Measurements from ENCODE around the gene SMOC2. TPM values are rescaled to one million over a fixed set of nuclear protein-coding genes. Genes with fewer than 3 reads are reported as not detected.

SMOC2 gene
- total RNA-seq, 6 experiments from 2014 or later, result 0.42 to 3.5 (median 1.2) TPM

DNA sequence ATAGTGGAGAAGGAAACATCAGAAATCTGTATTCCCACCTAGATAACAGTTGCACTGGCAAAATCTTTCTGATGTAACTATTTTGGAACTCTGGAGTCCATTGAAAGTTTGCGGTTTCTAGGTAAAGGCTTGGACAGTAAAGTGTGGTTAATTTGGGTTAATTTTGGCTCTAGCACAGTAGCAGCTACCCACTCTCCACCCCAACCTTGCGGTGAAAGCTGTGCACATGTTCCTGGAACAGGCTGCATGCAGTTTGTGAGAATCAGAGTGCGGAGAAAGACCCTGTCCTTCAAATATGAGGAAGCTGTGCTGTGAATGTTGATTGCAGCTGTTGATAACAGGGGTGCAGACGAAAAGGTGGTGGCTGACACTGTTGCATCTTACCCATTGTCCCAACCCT is 38.4 kb downstream of the SMOC2 start:
- WGBS (ENCODE audit: insufficient coverage, low coverage, low lambda C conversion rate, missing lambda C conversion rate), result 61% methylated on average over 4 of the region's 4 CpGs
- Histone ChIP-seq H3K27ac (no peak overlapping the region), H3K9me3 (no peaks in the 10 kb centered on the region), H3K27me3 (no peaks in the 10 kb centered on the region), H3K4me3 (no peak overlapping the region), H3K4me1 (no peaks in the 10 kb centered on the region), H3K36me3 (no peaks in the 10 kb centered on the region)
- intact Hi-C loops (cut with DNase I), result no loop called here
- no peak for ATAC-seq
- TF ChIP-seq POLR2A (IDR thresholded peaks at IDR 0.05), result no peak
- TF ChIP-seq, protein P1, sequence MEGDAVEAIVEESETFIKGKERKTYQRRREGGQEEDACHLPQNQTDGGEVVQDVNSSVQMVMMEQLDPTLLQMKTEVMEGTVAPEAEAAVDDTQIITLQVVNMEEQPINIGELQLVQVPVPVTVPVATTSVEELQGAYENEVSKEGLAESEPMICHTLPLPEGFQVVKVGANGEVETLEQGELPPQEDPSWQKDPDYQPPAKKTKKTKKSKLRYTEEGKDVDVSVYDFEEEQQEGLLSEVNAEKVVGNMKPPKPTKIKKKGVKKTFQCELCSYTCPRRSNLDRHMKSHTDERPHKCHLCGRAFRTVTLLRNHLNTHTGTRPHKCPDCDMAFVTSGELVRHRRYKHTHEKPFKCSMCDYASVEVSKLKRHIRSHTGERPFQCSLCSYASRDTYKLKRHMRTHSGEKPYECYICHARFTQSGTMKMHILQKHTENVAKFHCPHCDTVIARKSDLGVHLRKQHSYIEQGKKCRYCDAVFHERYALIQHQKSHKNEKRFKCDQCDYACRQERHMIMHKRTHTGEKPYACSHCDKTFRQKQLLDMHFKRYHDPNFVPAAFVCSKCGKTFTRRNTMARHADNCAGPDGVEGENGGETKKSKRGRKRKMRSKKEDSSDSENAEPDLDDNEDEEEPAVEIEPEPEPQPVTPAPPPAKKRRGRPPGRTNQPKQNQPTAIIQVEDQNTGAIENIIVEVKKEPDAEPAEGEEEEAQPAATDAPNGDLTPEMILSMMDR (IDR thresholded peaks at IDR 0.05), result no peak
- no peak for DNase-seq

DNA sequence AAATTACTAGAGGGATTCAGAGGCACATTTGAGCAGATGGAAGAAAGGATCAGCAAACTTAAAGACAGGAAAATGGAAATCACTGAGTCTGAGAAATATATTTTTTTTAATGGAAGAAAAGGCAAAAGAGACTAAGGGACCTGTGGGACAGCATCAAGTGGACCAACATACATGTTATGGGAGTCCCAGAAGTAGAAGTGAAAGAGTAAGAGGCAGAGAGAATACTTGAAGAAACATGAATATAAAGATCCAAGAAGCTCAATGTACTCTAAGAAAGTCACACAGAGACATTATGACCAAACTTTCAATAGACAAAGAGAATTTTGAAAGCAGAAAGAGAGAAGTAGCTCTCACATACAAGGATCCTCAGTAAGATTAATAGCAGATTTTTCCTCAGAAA is 39.5 kb downstream of the SMOC2 start:
- DNase-seq, result no peak
- H3K36me3 ChIP-seq, result no peaks in the 10 kb centered on the region
- no peak overlapping the region for H3K4me3 ChIP-seq
- H3K4me1 ChIP-seq, result no peaks in the 10 kb centered on the region
- TF ChIP-seq POLR2A (IDR thresholded peaks at IDR 0.05), result no peak
- TF ChIP-seq, protein P1 (IDR thresholded peaks at IDR 0.05), result no peak
- no peaks in the 10 kb centered on the region for H3K9me3 ChIP-seq
- no peak for ATAC-seq
- no peak overlapping the region for H3K27ac ChIP-seq
- intact Hi-C loops (cut with DNase I), result no loop called here
- H3K27me3 ChIP-seq, result no peaks in the 10 kb centered on the region

DNA sequence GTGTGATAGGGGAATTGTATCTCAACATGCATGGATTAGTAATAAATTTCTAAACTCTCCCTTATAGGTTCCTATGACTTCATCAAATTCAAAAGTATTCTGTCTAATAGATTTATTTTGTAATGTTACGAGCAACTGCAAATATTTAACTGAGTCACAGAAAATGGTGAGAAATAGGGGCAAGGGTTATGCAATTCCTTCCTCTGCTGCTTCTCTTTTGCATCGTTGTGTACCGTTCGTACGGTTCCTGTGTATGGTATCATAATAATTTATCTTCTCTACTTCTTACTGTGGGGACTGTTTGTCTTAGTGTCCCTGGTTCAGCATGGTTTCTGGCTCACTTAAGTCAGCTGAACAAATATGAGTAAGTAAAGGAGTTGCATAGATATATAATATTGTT is 44.8 kb downstream of the SMOC2 start:
- ATAC-seq (no peak), DNase-seq (no peak)
- Histone ChIP-seq H3K27me3 (no peaks in the 10 kb centered on the region), H3K36me3 (no peaks in the 10 kb centered on the region), H3K4me1 (no peaks in the 10 kb centered on the region), H3K9me3 (no peaks in the 10 kb centered on the region), H3K27ac (no peak overlapping the region), H3K4me3 (no peak overlapping the region)
- 27% methylated on average over 5 of the region's 5 CpGs for WGBS (ENCODE audit: insufficient coverage, low coverage, low lambda C conversion rate, missing lambda C conversion rate)
- TF ChIP-seq, protein P1 (IDR thresholded peaks at IDR 0.05), result no peak
- no peak for TF ChIP-seq POLR2A (IDR thresholded peaks at IDR 0.05)
- intact Hi-C loops (cut with DNase I), result no loop called here

DNA sequence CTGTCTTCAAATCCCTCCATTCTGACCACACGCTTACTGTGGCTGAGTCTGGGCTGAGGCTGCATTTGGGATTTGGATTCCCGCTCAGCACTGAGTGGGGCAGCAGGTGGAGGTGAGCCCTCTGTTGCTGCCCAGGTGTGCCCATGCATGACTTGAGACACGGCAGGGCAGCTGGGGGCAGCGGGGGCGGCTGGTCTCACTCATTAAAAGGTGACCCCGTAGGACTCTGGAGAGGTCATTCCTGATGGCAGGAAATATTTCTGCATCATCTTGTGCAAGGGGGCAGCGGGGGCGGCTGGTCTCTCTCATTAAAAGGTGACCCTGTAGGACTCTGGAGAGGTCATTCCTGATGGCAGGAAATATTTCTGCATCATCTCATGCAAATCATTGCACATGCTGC is 49.8 kb downstream of the SMOC2 start:
- TF ChIP-seq, protein P1 (IDR thresholded peaks at IDR 0.05), result no peak
- no peak for TF ChIP-seq POLR2A (IDR thresholded peaks at IDR 0.05)
- H3K4me1 ChIP-seq, result no peaks in the 10 kb centered on the region

DNA sequence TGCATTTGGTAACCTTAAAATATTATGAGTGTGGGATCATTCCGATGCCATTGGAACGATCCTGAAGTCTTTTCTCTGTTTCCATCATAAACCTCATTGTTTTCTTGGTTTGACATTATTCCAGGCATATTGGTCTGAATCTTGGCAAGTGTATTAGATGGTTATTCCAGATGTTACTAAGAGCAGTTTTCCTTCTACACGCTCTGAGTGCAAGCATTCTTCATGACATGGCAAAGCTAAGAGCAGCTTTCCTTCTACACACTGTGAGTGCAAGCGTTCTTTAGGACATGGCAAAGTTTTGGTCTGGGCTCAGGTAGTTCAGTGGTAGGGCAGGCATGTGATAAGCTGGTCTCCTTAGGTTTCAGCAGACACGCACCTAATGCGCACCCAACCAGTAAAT is 53.0 kb downstream of the SMOC2 start:
- ATAC-seq, result no peak
- H3K4me3 ChIP-seq, result no peak overlapping the region

More for the DNA sequence above, 49.8 kb downstream of the SMOC2 start:
- 48% methylated on average over 6 of the region's 8 CpGs for WGBS (ENCODE audit: insufficient coverage, low coverage, low lambda C conversion rate, missing lambda C conversion rate)
- Histone ChIP-seq H3K4me3 (no peak overlapping the region), H3K9me3 (no peaks in the 10 kb centered on the region), H3K27me3 (no peaks in the 10 kb centered on the region), H3K36me3 (no peaks in the 10 kb centered on the region), H3K27ac (no peak overlapping the region)
- ATAC-seq (no peak), DNase-seq (no peak)
- intact Hi-C loops (cut with DNase I), result no loop called here

More for the DNA sequence above, 53.0 kb downstream of the SMOC2 start:
- 56% methylated on average over 6 of the region's 6 CpGs for WGBS (ENCODE audit: insufficient coverage, low coverage, low lambda C conversion rate, missing lambda C conversion rate)
- Histone ChIP-seq H3K9me3 (no peaks in the 10 kb centered on the region), H3K27ac (no peak overlapping the region), H3K4me1 (no peaks in the 10 kb centered on the region), H3K27me3 (no peaks in the 10 kb centered on the region), H3K36me3 (no peaks in the 10 kb centered on the region)
- TF ChIP-seq, protein P1 (IDR thresholded peaks at IDR 0.05), result no peak
- TF ChIP-seq POLR2A (IDR thresholded peaks at IDR 0.05), result no peak
- intact Hi-C loops (cut with DNase I), result no loop called here
- no peak for DNase-seq
